ENCODE data around the gene NLRP14. TPM values are rescaled to one million over a fixed set of nuclear protein-coding genes. Genes with fewer than 3 reads are reported as not detected.
A peak's percentile ranks its signal among the peaks of the same experiment; 100 is the strongest.

Gene NLRP14
- total RNA-seq, 1 donor from 2014 or later = 0.24 TPM

DNA sequence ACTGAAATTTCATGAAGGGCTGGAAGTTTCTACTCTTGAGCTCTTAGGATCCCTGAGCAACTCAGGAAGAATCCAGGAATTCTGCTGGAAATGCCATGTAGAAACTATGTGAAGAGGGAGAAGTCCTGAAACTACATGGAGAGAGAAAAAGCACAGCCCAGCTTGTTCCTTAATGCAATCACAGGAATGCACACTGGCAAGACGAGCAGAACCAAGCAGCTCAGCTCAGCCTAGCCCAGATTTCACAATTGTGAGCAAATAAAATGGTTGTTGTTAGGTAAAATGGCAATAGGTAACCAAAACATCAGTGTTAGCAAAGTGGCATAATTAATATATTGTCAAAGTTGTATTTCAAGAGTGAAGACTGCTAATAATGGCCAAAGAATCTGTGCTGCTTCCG, 28.3 kb upstream of the NLRP14 start:
- Mint-ChIP-seq H3K9me3 (no peaks in the 10 kb centered on the region), H3K4me1 (ENCODE audit: unreplicated experiment) (peaks cover 12% of the 10 kb centered on the region), H3K36me3 (no peaks in the 10 kb centered on the region), H3K27ac (peak overlapping the region; percentile 67), H3K27me3 (no peaks in the 10 kb centered on the region), H3K4me3 (no peak overlapping the region)
- TF ChIP-seq, protein P1, sequence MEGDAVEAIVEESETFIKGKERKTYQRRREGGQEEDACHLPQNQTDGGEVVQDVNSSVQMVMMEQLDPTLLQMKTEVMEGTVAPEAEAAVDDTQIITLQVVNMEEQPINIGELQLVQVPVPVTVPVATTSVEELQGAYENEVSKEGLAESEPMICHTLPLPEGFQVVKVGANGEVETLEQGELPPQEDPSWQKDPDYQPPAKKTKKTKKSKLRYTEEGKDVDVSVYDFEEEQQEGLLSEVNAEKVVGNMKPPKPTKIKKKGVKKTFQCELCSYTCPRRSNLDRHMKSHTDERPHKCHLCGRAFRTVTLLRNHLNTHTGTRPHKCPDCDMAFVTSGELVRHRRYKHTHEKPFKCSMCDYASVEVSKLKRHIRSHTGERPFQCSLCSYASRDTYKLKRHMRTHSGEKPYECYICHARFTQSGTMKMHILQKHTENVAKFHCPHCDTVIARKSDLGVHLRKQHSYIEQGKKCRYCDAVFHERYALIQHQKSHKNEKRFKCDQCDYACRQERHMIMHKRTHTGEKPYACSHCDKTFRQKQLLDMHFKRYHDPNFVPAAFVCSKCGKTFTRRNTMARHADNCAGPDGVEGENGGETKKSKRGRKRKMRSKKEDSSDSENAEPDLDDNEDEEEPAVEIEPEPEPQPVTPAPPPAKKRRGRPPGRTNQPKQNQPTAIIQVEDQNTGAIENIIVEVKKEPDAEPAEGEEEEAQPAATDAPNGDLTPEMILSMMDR (conservative IDR thresholded peaks at IDR 0.05) = no peak
- no peak for DNase-seq (ENCODE audit: extremely low spot score, unreplicated experiment)

DNA sequence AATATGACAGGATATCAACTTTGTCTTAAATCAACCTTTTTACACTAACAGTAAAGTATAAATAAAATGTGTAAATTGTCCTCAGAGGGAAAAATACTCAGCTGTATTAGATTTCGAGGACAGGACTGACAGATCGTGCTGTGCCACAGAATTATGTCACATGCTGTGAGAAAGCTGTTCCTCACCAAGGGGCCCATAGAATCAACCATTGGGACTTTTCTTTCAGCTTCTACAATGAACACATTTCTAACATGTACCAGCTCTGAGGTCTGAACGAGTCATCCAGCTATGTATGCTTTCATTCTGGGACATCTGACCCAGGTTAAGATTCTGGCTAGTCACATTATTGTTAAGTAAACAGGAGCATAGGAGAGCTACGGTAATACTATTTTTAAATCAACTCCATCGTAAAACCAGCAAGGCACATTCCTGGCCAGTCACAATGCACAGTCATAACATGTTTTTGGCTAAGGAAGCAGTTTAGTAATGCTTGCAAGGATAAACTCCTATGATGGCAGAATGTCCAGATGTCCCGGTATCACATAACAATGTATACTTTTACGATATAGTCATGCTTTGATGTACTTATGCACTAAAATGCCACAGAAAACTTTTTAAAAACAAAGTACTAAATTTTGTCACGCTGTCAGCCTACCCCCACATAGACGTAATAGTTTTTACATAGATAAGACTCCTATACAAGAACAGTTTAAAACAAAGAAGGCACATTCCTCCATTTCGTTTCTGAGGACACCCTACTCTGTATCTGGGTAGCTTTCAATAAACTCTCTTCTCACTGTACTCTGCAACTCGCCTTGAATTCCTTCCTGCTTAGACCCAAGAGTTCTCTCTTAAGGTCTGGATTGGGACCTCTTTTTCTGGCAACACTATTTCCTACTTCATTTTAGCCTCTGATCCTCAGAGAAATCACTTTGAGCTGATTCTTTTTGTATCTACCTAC, 27.5 kb upstream of the NLRP14 start:
- peaks cover 12% of the 10 kb centered on the region for H3K4me1 Mint-ChIP-seq (ENCODE audit: unreplicated experiment)
- no peaks in the 10 kb centered on the region for H3K36me3 Mint-ChIP-seq
- no peak overlapping the region for H3K4me3 Mint-ChIP-seq
- no peaks in the 10 kb centered on the region for H3K9me3 Mint-ChIP-seq
- no peaks in the 10 kb centered on the region for H3K27me3 Mint-ChIP-seq
- H3K27ac Mint-ChIP-seq = peak overlapping the region; percentile 67
- no peak for DNase-seq (ENCODE audit: extremely low spot score, unreplicated experiment)
- TF ChIP-seq, protein P1 (conservative IDR thresholded peaks at IDR 0.05) = no peak

- Mint-ChIP-seq H3K27me3 (no peaks in the 10 kb centered on the region), H3K27ac (no peak overlapping the region), H3K4me1 (ENCODE audit: unreplicated experiment) (peaks cover 12% of the 10 kb centered on the region), H3K36me3 (peaks cover 13% of the 10 kb centered on the region), H3K4me3 (no peak overlapping the region), H3K9me3 (no peaks in the 10 kb centered on the region)
- DNase-seq (ENCODE audit: extremely low spot score, unreplicated experiment) = no peak
- TF ChIP-seq, protein P1 (conservative IDR thresholded peaks at IDR 0.05) = no peak
Measured at GRCh38 chr11:6995703-6996102, 24.6 kb upstream of the NLRP14 start.

DNA sequence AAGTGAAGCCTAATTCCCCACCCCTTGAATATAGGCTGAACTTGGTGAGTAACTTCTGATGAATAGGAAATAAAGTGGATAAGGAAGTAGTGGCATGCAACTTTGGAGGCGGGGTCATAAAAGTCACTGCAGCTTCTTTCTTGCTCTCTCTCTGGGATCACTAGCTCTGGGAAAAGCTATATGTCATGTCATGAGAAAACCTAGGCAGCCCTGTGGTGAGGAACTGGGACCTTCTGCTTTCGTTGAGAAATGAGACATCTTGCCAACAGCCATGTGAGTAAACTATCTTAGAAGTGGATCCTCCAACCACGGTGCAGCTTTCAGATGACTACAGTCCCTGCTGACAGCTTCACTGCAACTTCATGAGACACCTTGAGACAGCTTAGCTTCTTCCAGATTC, 15.8 kb upstream of the NLRP14 start:
- DNase-seq (ENCODE audit: extremely low spot score, unreplicated experiment) = no peak
- Mint-ChIP-seq H3K36me3 (peaks cover 24% of the 10 kb centered on the region), H3K27ac (no peak overlapping the region), H3K27me3 (no peaks in the 10 kb centered on the region), H3K4me1 (ENCODE audit: unreplicated experiment) (no peaks in the 10 kb centered on the region), H3K9me3 (no peaks in the 10 kb centered on the region), H3K4me3 (no peak overlapping the region)
- TF ChIP-seq, protein P1 (conservative IDR thresholded peaks at IDR 0.05) = no peak

DNA sequence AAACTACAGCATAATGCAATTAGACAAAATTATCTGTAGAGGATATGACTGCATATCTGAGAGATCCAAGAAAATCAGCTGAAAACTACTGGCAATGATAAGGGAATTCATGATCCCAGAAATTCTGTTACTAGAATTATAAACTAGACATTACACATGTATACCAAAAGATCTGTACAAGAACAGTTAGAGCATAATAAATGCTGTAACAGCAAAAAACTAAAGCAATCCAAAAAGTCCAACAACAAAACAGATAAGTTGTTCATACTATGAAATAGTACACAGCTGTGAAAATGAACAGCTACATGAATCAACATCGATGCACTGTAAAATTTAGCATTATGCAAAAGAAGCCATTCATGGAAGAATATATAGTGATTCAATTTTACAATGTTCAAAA, 6.2 kb upstream of the NLRP14 start:
- Mint-ChIP-seq H3K4me1 (ENCODE audit: unreplicated experiment) (peaks cover 10% of the 10 kb centered on the region), H3K4me3 (no peak overlapping the region), H3K27ac (no peak overlapping the region), H3K9me3 (no peaks in the 10 kb centered on the region), H3K27me3 (no peaks in the 10 kb centered on the region), H3K36me3 (peaks cover 8% of the 10 kb centered on the region)
- no peak for DNase-seq (ENCODE audit: extremely low spot score, unreplicated experiment)
- TF ChIP-seq, protein P1 (conservative IDR thresholded peaks at IDR 0.05) = no peak
